Upper lobe of right lung (tissue), 1 donor: Measurements from ENCODE around the gene TENM4. TPM values are rescaled to one million over a fixed set of nuclear protein-coding genes. Genes with fewer than 3 reads are reported as not detected.

ENCODE experiments used
- ATAC-seq: fragments of 200-7000 bp; cut with Tn5 transposase; one replicate; pipeline ENCODE4 v1.9.1; 2020; ENCODE audit warnings: mild to moderate bottlenecking, moderate library complexity
- DNase-seq: peaks from one replicate; pipeline ENCODE4 v3.0.0-alpha.2; 2020
- H3K27ac ChIP-seq: fragments of 200-600 bp; one replicate; pipeline ENCODE4 v1.8.0; 2022
- H3K27me3 ChIP-seq: fragments of 200-600 bp; one replicate; pipeline ENCODE4 v1.8.0; 2022; ENCODE audit warnings: mild to moderate bottlenecking
- H3K36me3 ChIP-seq: fragments of 200-600 bp; one replicate; pipeline ENCODE4 v1.8.0; 2022
- H3K4me1 ChIP-seq: fragments of 200-600 bp; one replicate; pipeline ENCODE4 v1.8.0; 2022
- H3K4me3 ChIP-seq: fragments of 200-600 bp; one replicate; pipeline ENCODE4 v1.8.0; 2022; ENCODE audit warnings: mild to moderate bottlenecking
- H3K9me3 ChIP-seq: fragments of 200-600 bp; one replicate; pipeline ENCODE4 v1.8.0; 2022
- CTCF ChIP-seq: fragments of 200-600 bp; IDR thresholded peaks from one replicate; pipeline ENCODE4 v1.8.0; 2022; ENCODE audit warnings: antibody characterized with exemption
- intact Hi-C: fragments of 100-400 bp; cut with DNase I; formaldehyde crosslinking; loops from one replicate; pipeline ENCODE4 v1.11.0; 2022
- total RNA-seq: library from RNA; stranded (reverse); fragmentation: NEBNext Ultra II Directional; extraction: Animal tissue kit (Norgen Biotek cat#: 25700); gene quantifications from one replicate; pipeline ENCODE4 v1.2.1, GENCODE V29; 2021
- donor health status: DM: no; HTN: yes; CAD: no; lungs with severe emphysema.

TENM4 gene
- total RNA-seq, 1 donor from 2014 or later = 4.3 TPM

- Histone ChIP-seq H3K9me3 (no peaks in the 10 kb centered on the region), H3K36me3 (no peaks in the 10 kb centered on the region), H3K27ac (no peak overlapping the region), H3K4me1 (no peaks in the 10 kb centered on the region), H3K27me3 (no peaks in the 10 kb centered on the region), H3K4me3 (no peak overlapping the region)
- TF ChIP-seq CTCF = no peak
- intact Hi-C loops = no loop called here
- no peak for DNase-seq
- ATAC-seq = no peak
Observed at GRCh38 chr11:78672850-78673620, 767.8 kb downstream of the TENM4 start.

GRCh38 chr11:78669249-78669648 lies 771.6 kb downstream of the TENM4 start:
- intact Hi-C loops = no loop called here
- no peak for DNase-seq
- ATAC-seq = no peak

DNA sequence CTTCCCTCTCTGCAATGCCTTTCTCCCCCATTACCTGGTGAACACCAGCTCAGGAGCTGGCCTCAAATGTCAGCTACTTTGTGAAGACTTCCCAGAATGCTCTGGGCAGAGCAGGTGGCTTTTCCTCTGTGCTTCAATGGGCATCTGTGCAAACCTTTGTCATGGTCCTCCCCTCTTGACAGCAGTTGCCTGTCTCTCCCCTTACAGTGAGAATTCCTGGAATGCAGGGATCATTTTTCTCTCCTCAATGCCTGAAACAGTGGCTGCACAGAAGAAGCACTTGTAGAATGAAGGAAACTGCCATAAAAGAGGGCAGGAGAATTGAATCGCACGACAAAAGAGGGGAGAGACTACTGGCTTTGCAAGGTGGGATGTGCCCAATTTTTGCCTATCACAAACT lies 773.4 kb downstream of the TENM4 start:
- no peak for TF ChIP-seq CTCF
- no peak overlapping the region for H3K4me3 ChIP-seq
- no peak overlapping the region for H3K27ac ChIP-seq
- H3K36me3 ChIP-seq = no peaks in the 10 kb centered on the region
- H3K27me3 ChIP-seq = no peaks in the 10 kb centered on the region
- H3K4me1 ChIP-seq = no peaks in the 10 kb centered on the region
- intact Hi-C loops = no loop called here
- no peaks in the 10 kb centered on the region for H3K9me3 ChIP-seq
- DNase-seq (no peak), ATAC-seq (no peak)

More at GRCh38 chr11:78669249-78669648, 771.6 kb downstream of the TENM4 start:
- H3K36me3 ChIP-seq = no peaks in the 10 kb centered on the region
- TF ChIP-seq CTCF = no peak
- H3K27ac ChIP-seq = no peak overlapping the region
- no peaks in the 10 kb centered on the region for H3K4me1 ChIP-seq
- no peak overlapping the region for H3K4me3 ChIP-seq
- no peaks in the 10 kb centered on the region for H3K27me3 ChIP-seq
- no peaks in the 10 kb centered on the region for H3K9me3 ChIP-seq

- Histone ChIP-seq H3K4me1 (no peaks in the 10 kb centered on the region), H3K9me3 (no peaks in the 10 kb centered on the region), H3K27ac (no peak overlapping the region), H3K27me3 (no peaks in the 10 kb centered on the region), H3K36me3 (no peaks in the 10 kb centered on the region), H3K4me3 (no peak overlapping the region)
- no peak for DNase-seq
- intact Hi-C loops = no loop called here
- ATAC-seq = no peak
- no peak for TF ChIP-seq CTCF
Observed at GRCh38 chr11:78666675-78667160, 774.1 kb downstream of the TENM4 start.

- intact Hi-C loops = no loop called here
- no peak overlapping the region for H3K4me3 ChIP-seq
- ATAC-seq (no peak), DNase-seq (no peak)
- no peaks in the 10 kb centered on the region for H3K4me1 ChIP-seq
- no peaks in the 10 kb centered on the region for H3K36me3 ChIP-seq
- no peaks in the 10 kb centered on the region for H3K9me3 ChIP-seq
- H3K27me3 ChIP-seq = no peaks in the 10 kb centered on the region
- no peak for TF ChIP-seq CTCF
- no peak overlapping the region for H3K27ac ChIP-seq
Observed at GRCh38 chr11:78664636-78665035, 776.2 kb downstream of the TENM4 start.
